Ovary (tissue), 3 donors: ENCODE measurements around the gene TMEM150B.

ENCODE experiments used
- CTCF ChIP-seq, 3 donors: fragments of 450-650 bp in 2 of 3; fragments of 200-600 bp in 1 of 3; IDR thresholded peaks; one replicate each; pipeline versions ENCODE4 v1.5.1 to v1.8.0; 2016 to 2022; ENCODE audit warnings: antibody characterized with exemption in 3 of 3, mild to moderate bottlenecking in 1 of 3
- EP300 ChIP-seq: sonication (generic); formaldehyde crosslinking; IDR thresholded peaks from one replicate; pipeline ENCODE4 v1.6.1; 2017; ENCODE audit warnings: antibody characterized with exemption
- POLR2A ChIP-seq: fragments of 450-650 bp; IDR thresholded peaks from one replicate; pipeline ENCODE4 v1.6.1; 2017; ENCODE audit warnings: antibody characterized with exemption, mild to moderate bottlenecking, moderate library complexity
- donor health status: DM: no; HTN: no; CAD: no.

GRCh38 chr19:55284405-55285058 lies 40.6 kb downstream of the TMEM150B start:
- TF ChIP-seq POLR2A = no peak
- TF ChIP-seq CTCF (IDR thresholded peaks at IDR 0.05) = no peak
- TF ChIP-seq EP300 = no peak
